ENCODE results near the gene WNT3. TPM values are rescaled to one million over a fixed set of nuclear protein-coding genes. Genes with fewer than 3 reads are reported as not detected.

Gene WNT3
- total RNA-seq, 2 donors from 2014 or later: 0.20 to 0.29 TPM

GRCh38 chr17:46732160-46732559 lies 86.3 kb downstream of the WNT3 start:
- no peaks in the 10 kb centered on the region for H3K4me1 Mint-ChIP-seq (ENCODE audit: low read depth in 2 of 2)
- DNase-seq (ENCODE audit: low spot score) (no peak), ATAC-seq (no peak)
- peaks cover 5% of the 10 kb centered on the region for H3K36me3 Mint-ChIP-seq
- H3K27ac Mint-ChIP-seq: no peak overlapping the region
- no peak overlapping the region for H3K4me3 Mint-ChIP-seq
- no peaks in the 10 kb centered on the region for H3K9me3 Mint-ChIP-seq
- no peaks in the 10 kb centered on the region for H3K27me3 Mint-ChIP-seq

DNA sequence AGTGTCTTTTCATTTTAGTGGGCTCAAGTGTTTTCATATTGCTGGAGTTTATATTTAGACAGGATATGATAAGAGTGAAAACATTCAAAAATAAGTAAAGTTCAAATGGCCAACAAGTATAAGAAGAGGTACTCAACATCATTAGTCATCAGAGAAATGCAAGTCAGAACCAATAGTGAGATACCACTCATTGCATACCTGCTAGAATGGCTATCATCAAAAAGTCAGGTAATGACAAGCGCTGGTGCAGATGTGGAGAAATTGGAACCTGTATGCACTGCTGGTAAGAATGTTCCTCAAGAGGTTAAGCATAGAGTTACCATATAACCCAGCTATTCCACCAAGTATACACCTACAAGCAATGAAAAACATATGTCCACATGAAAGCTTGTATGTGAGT lies 87.8 kb downstream of the WNT3 start:
- no peak for ATAC-seq
- H3K36me3 Mint-ChIP-seq: peaks cover 5% of the 10 kb centered on the region
- no peak for DNase-seq (ENCODE audit: low spot score)
- H3K9me3 Mint-ChIP-seq: no peaks in the 10 kb centered on the region
- H3K27ac Mint-ChIP-seq: no peak overlapping the region
- no peak overlapping the region for H3K4me3 Mint-ChIP-seq
- no peaks in the 10 kb centered on the region for H3K27me3 Mint-ChIP-seq
- no peaks in the 10 kb centered on the region for H3K4me1 Mint-ChIP-seq (ENCODE audit: low read depth in 2 of 2)

GRCh38 chr17:46730026-46730425 lies 88.5 kb downstream of the WNT3 start:
- Mint-ChIP-seq H3K4me3 (no peak overlapping the region), H3K27me3 (no peaks in the 10 kb centered on the region), H3K4me1 (ENCODE audit: low read depth in 2 of 2) (no peaks in the 10 kb centered on the region), H3K9me3 (no peaks in the 10 kb centered on the region), H3K36me3 (peaks cover 5% of the 10 kb centered on the region), H3K27ac (no peak overlapping the region)
- ATAC-seq (no peak), DNase-seq (ENCODE audit: low spot score) (no peak)

DNA sequence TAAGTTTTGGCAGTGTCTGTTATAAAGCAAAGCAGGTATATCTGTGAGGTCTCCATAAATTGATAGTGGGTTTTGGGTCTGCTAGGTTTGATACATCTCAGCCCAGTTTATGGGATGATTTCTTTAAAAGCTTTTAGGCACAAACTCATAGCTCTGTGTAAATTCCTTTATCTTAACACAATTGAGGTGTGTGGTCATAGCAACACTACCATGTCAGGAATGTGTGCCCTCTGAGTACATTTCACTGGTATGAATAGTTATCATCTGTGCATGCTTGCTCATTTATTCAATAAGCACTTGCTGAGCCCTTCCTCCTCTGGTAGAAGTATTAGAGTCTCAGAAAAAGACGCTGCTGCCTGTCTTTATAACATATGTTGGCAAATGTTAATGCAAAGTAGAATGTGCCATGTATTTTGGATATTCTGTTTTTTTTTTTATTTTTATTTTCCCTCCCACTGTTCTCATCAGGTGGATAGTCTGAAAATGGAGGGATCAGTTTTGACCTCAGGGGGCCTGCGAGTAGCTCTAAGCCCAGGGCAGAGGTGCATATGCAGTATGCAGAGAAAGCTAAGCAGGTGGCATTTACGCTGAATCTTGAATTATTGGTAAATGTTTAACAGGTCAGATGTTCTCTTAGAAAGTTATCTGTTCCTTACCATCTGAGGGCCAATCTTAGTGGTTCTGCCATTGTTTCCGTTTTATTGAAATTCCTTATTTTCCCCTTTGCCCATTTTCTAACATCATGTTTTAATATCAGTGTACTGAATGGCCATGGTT lies 90.7 kb downstream of the WNT3 start:
- Mint-ChIP-seq H3K4me1 (ENCODE audit: low read depth in 2 of 2) (no peaks in the 10 kb centered on the region), H3K9me3 (no peaks in the 10 kb centered on the region), H3K4me3 (no peak overlapping the region), H3K27me3 (no peaks in the 10 kb centered on the region), H3K27ac (no peak overlapping the region), H3K36me3 (peaks cover 5% of the 10 kb centered on the region)
- ATAC-seq (no peak), DNase-seq (ENCODE audit: low spot score) (no peak)

- Mint-ChIP-seq H3K27ac (no peak overlapping the region), H3K9me3 (no peaks in the 10 kb centered on the region), H3K4me1 (ENCODE audit: low read depth in 2 of 2) (no peaks in the 10 kb centered on the region)
Observed at GRCh38 chr17:46726206-46726605, 92.3 kb downstream of the WNT3 start.

DNA sequence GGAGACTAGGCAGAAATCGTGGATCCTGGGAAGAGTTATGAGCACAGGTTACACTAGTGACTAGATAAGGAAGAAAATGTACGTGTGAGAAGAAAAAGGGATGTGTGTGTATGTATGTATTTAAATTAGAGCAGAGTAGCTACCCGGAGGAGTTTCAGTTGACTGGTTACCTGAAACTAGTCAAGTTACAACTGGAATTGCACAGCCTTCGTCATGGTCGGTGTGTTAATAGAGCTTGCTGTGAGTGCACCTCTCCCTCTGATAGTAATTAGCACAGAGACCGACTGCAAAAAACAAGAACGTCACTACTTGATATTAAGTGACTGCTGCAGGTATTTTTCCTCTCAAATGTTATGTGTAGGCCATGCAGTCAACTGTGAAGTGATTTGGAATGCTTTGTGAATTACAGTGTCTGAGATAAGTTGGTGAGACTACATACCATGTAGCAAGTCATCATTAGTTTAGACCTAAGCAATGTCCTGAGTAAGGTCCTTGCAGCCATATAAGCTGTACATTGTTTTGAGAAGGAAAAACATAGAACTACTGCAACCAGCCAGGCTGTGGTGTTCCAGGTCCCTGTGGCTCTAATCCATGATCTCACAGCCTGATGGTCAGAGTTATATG lies 95.7 kb downstream of the WNT3 start:
- DNase-seq (ENCODE audit: low spot score) (no peak), ATAC-seq (no peak)
- Mint-ChIP-seq H3K4me3 (no peak overlapping the region), H3K4me1 (ENCODE audit: low read depth in 2 of 2) (no peaks in the 10 kb centered on the region), H3K36me3 (no peaks in the 10 kb centered on the region), H3K27me3 (no peaks in the 10 kb centered on the region), H3K9me3 (no peaks in the 10 kb centered on the region), H3K27ac (no peak overlapping the region)

More at GRCh38 chr17:46726206-46726605, 92.3 kb downstream of the WNT3 start:
- Mint-ChIP-seq H3K4me3 (no peak overlapping the region), H3K36me3 (peaks cover 5% of the 10 kb centered on the region), H3K27me3 (no peaks in the 10 kb centered on the region)
- ATAC-seq (no peak), DNase-seq (ENCODE audit: low spot score) (no peak)

- DNase-seq (ENCODE audit: low spot score) (no peak), ATAC-seq (no peak)
- Mint-ChIP-seq H3K4me3 (no peak overlapping the region), H3K9me3 (no peaks in the 10 kb centered on the region), H3K36me3 (no peaks in the 10 kb centered on the region), H3K4me1 (ENCODE audit: low read depth in 2 of 2) (no peaks in the 10 kb centered on the region), H3K27me3 (no peaks in the 10 kb centered on the region), H3K27ac (no peak overlapping the region)
Observed at GRCh38 chr17:46720408-46720807, 98.1 kb downstream of the WNT3 start.

DNA sequence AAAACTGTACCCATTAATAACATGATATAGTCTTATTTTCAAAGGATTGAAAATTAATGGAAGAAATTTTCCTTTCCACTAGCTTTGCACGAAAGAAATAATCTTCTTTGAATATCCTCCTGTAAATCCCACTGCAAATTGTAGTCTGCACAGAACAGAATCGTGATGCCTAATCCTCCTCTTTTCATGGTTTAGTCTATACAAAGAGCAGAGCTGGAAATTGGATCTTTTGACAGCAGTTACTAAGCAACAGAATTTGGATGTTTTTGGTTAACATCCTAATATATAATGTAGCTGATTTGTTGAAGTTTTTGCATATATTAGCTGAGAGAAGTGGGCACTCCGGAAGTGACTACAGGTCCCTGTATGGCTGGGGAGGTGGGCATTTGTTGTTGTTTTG lies 98.6 kb downstream of the WNT3 start:
- no peaks in the 10 kb centered on the region for H3K4me1 Mint-ChIP-seq (ENCODE audit: low read depth in 2 of 2)

GRCh38 chr17:46717999-46718398 lies 100.5 kb downstream of the WNT3 start:
- DNase-seq (ENCODE audit: low spot score): no peak
- peaks cover 2% of the 10 kb centered on the region for H3K36me3 Mint-ChIP-seq
- ATAC-seq: peak in 1 of 2 donors; percentile 32
- H3K4me3 Mint-ChIP-seq: no peak overlapping the region
- peaks cover under 1 to 2% of the 10 kb centered on the region in 2 donors for H3K4me1 Mint-ChIP-seq (ENCODE audit: low read depth in 2 of 2)
- H3K9me3 Mint-ChIP-seq: no peaks in the 10 kb centered on the region
- no peak overlapping the region for H3K27ac Mint-ChIP-seq
- no peaks in the 10 kb centered on the region for H3K27me3 Mint-ChIP-seq

More for the DNA sequence above, 98.6 kb downstream of the WNT3 start:
- H3K27me3 Mint-ChIP-seq: no peaks in the 10 kb centered on the region
- H3K9me3 Mint-ChIP-seq: no peaks in the 10 kb centered on the region
- DNase-seq (ENCODE audit: low spot score) (no peak), ATAC-seq (no peak)
- H3K36me3 Mint-ChIP-seq: no peaks in the 10 kb centered on the region
- no peak overlapping the region for H3K4me3 Mint-ChIP-seq
- no peak overlapping the region for H3K27ac Mint-ChIP-seq

Other genes starting within 250 kb of the WNT3 start
- gene ARL17A, start 239.0 kb downstream of the WNT3 start, total RNA-seq: 10 to 100 TPM; 17.0 to 29.1 TPM
- 10 to 100 TPM; 56.5 to 62.3 TPM for gene NSF, start 228.0 kb downstream of the WNT3 start, total RNA-seq
- not detected for gene WNT9B, start 32.9 kb upstream of the WNT3 start, total RNA-seq
- gene GOSR2, start 104.5 kb upstream of the WNT3 start, total RNA-seq: 10 to 100 TPM; 76.9 to 79.8 TPM
- not detected for gene RPRML, start 160.6 kb upstream of the WNT3 start, total RNA-seq

All from natural killer cell treated with Interleukin-12 subunit alpha and Interleukin-12 subunit beta and Interleukin-15 and Interleukin-18, amount 100 ng/mL, for 72 hours (primary cell).